Activated CD8-positive, alpha-beta T cell treated with anti-CD3 and anti-CD28 coated beads for 36 hours (primary cell): ENCODE measurements around the gene DEK. TPM values are rescaled to one million over a fixed set of nuclear protein-coding genes. Genes with fewer than 3 reads are reported as not detected.
"Not testable (repeated sequence)": the region's sequence is repeated elsewhere in the genome, so short reads cannot be mapped to it uniquely, and the experiment has no call there.

ENCODE experiments used
- ATAC-seq: fragments of 200-7000 bp; cut with Tn5 transposase; one replicate; pipeline ENCODE4 v1.10.0; 2021; ENCODE audit warnings: mild to moderate bottlenecking, moderate library complexity
- CTCF ChIA-PET: fragments of 350-600 bp; sonication (Branson Sonifier 250); formaldehyde crosslinking; loops from one replicate; lab custom pipeline; 2021; ENCODE audit warnings: antibody characterized with exemption; lab: Charles Lee
- POLR2A ChIA-PET: fragments of 350-600 bp; sonication (Branson Sonifier 250); formaldehyde crosslinking; loops from one replicate; lab custom pipeline; 2021; ENCODE audit warnings: antibody characterized with exemption; lab: Charles Lee
- DNase-seq: peaks from one replicate; pipeline ENCODE4 v3.0.0-alpha.2; 2020
- H3K27ac Mint-ChIP-seq: one replicate; pipeline ENCODE4 v1.8.0; 2021; ENCODE audit warnings: mild to moderate bottlenecking, mixed read lengths
- H3K27me3 Mint-ChIP-seq: one replicate; pipeline ENCODE4 v1.8.0; 2021; ENCODE audit warnings: mixed read lengths
- H3K36me3 Mint-ChIP-seq: one replicate; pipeline ENCODE4 v1.8.0; 2021; ENCODE audit warnings: low read depth, mixed read lengths
- H3K4me1 Mint-ChIP-seq: one replicate; pipeline ENCODE4 v1.8.0; 2021; ENCODE audit warnings: low read depth, mixed read lengths
- H3K4me3 Mint-ChIP-seq: one replicate; pipeline ENCODE4 v1.8.0; 2021; ENCODE audit warnings: mild to moderate bottlenecking, moderate library complexity, mixed read lengths
- H3K9me3 Mint-ChIP-seq: one replicate; pipeline ENCODE4 v1.8.0; 2021; ENCODE audit warnings: mixed read lengths
- intact Hi-C: fragments of 100-400 bp; cut with micrococcal nuclease; formaldehyde crosslinking; loops from one replicate; pipeline ENCODE4 v1.10.0; 2022
- total RNA-seq, 2 experiments: library from RNA; stranded (reverse); gene quantifications; one replicate each; pipeline ENCODE4 v1.2.3, GENCODE V29; 2021
- TF ChIP-seq, protein P1 (sequence below): fragments of 200-600 bp; IDR thresholded peaks from one replicate; pipeline ENCODE4 v1.8.0; 2022; ENCODE audit warnings: antibody characterized with exemption, mild to moderate bottlenecking

Gene DEK
- total RNA-seq, 2 experiments from 2014 or later: 185 to 191 TPM

DNA sequence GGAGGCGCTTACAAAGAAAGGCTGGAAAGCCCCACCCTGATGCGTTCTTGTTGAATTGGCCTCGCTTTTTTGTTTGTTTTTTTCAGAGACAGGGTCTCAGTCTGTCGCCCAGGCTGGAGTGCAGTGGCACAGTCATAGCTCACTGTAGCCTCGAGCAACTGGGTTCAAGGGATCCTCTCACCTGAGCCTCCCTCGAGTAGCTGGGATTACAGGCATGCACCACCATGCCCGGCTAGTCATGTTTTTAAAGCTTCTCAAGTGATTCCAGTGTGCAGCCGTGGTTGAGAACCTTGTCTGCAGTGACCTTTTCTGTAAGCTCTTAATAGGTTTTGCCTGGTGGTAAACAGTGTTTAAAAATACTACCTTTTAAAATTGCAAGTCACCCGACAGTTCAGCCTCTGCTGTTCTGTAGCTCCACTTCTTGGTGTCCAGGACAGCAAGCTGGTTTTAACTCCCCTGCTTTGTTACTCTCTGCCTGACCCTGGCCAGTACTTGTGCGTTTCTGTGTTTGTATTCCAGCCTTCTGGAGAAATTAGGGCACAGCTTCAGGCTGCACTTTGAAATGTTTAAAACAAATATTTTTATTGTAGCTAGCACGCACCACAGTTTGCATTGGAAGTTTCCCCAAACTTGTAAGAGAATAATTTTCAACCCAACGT lies 54.7 kb downstream of the DEK start:
- CTCF ChIA-PET: interaction anchor here (0.5 kb wide), 1 partner anchor 52 kb away, joined by 3 read pairs; no protein-coding TSS in a partner anchor
- intact Hi-C loops: no loop called here
- no peaks in the 10 kb centered on the region for H3K27me3 Mint-ChIP-seq
- TF ChIP-seq, protein P1, sequence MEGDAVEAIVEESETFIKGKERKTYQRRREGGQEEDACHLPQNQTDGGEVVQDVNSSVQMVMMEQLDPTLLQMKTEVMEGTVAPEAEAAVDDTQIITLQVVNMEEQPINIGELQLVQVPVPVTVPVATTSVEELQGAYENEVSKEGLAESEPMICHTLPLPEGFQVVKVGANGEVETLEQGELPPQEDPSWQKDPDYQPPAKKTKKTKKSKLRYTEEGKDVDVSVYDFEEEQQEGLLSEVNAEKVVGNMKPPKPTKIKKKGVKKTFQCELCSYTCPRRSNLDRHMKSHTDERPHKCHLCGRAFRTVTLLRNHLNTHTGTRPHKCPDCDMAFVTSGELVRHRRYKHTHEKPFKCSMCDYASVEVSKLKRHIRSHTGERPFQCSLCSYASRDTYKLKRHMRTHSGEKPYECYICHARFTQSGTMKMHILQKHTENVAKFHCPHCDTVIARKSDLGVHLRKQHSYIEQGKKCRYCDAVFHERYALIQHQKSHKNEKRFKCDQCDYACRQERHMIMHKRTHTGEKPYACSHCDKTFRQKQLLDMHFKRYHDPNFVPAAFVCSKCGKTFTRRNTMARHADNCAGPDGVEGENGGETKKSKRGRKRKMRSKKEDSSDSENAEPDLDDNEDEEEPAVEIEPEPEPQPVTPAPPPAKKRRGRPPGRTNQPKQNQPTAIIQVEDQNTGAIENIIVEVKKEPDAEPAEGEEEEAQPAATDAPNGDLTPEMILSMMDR: no peak
- peaks cover 18% of the 10 kb centered on the region for H3K4me1 Mint-ChIP-seq
- H3K4me3 Mint-ChIP-seq: no peak overlapping the region
- DNase-seq (no peak), ATAC-seq (no peak)
- peaks cover 14% of the 10 kb centered on the region for H3K36me3 Mint-ChIP-seq
- POLR2A ChIA-PET: no interaction called here
- H3K9me3 Mint-ChIP-seq: no peaks in the 10 kb centered on the region
- H3K27ac Mint-ChIP-seq: no peak overlapping the region

DNA sequence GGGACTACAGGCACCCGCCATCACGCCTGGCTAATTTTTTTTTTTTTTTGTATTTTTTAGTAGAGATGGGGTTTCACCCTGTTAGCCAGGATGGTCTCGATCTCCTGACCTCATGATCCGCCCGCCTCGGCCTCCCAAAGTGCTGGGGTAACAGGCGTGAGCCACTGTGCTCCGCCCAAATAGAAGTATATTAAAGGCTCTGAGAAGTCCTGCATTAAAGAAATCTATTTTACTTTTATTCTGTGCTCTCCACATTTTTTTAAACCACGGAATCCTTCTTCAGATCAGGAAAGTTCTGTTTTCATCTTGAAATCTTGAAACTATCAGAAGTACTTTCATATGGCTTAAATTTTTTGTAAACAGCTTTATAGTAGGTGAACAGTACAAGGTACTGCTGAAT lies 55.6 kb downstream of the DEK start:
- POLR2A ChIA-PET, intact Hi-C loops, H3K9me3 Mint-ChIP-seq, H3K27me3 Mint-ChIP-seq, H3K27ac Mint-ChIP-seq, ATAC-seq, H3K4me3 Mint-ChIP-seq, CTCF ChIA-PET, DNase-seq: not testable (repeated sequence)
- Mint-ChIP-seq H3K4me1 (peaks cover 12% of the 10 kb centered on the region), H3K36me3 (peaks cover 10% of the 10 kb centered on the region)

DNA sequence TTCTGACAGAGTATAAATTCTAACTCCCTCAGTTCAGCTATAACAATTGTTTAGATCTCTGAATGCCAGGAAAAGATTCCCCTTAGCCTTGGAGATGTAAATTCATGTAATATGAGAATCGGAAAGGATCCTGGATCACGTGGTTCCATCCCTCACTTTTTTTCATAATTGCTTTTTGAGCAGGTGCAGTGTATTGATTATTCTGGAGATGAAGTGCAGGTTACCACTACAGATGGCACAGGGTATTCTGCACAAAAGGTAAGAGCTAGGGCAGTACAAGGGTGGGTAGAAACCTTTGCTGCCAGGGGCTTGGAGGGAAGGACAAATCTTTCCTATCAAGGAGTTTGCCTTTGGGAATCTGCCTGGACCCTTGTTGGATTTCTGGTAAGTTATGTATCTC lies 56.4 kb downstream of the DEK start:
- Mint-ChIP-seq H3K9me3 (no peaks in the 10 kb centered on the region), H3K27ac (no peak overlapping the region), H3K27me3 (no peaks in the 10 kb centered on the region), H3K36me3 (peaks cover 11% of the 10 kb centered on the region), H3K4me1 (peaks cover 12% of the 10 kb centered on the region), H3K4me3 (no peak overlapping the region)
- intact Hi-C loops: no loop called here
- TF ChIP-seq, protein P1: no peak
- no peak for DNase-seq
- no peak for ATAC-seq
- POLR2A ChIA-PET: interaction anchor here (0.6 to 0.7 kb wide), 2 partner anchors 16 to 235 kb away, joined by 3 read pairs; no protein-coding TSS in a partner anchor
- CTCF ChIA-PET: no interaction called here

DNA sequence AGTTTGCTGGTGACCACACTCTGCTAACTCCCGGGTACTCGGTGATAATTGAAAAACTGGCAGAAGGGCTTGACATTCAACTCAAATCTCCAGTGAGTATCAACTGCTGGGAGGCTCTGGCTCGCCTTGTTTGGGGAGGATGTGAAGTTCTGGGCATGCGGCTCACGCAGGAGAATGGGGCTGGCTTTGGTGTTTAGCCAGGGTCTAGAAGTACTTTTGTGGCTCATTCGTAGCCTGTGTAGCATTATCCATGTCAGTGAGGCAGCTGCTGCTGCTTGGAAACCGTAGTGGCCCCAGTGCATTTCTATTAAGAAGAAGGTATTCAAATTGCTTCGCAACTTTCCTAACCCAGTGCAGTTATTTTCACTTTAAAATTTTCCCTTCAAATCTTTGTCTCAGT lies 56.9 kb downstream of the DEK start:
- intact Hi-C loops: no loop called here
- ATAC-seq: no peak
- Mint-ChIP-seq H3K4me3 (no peak overlapping the region), H3K9me3 (no peaks in the 10 kb centered on the region), H3K27me3 (no peaks in the 10 kb centered on the region), H3K27ac (no peak overlapping the region), H3K4me1 (peaks cover 12% of the 10 kb centered on the region), H3K36me3 (peaks cover 11% of the 10 kb centered on the region)
- ChIA-PET POLR2A (no interaction called here), CTCF (no interaction called here)
- no peak for DNase-seq
- TF ChIP-seq, protein P1: no peak

DNA sequence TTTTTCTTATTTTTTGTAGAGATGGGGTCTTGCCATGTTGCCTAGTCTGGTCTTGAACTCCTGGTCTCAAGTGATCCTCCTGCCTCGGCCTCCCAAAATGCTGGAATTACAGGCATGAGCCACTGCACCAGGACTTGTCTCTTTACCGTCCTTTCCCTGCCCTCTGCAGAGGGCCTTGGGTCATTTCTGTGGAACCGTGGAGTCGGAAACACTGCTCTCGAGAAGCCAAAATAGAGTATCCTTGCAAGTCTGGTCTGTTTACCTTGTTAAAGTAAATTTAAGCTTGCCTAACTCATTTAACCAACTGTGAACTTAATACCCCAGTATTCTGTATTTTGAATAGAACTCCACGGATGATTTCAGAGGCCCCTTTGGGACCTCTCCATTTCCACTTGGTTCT lies 57.7 kb downstream of the DEK start:
- ATAC-seq (no peak), DNase-seq (no peak)
- ChIA-PET CTCF (no interaction called here), POLR2A (interaction anchor here (0.6 kb wide), 1 partner anchor 137 kb away, joined by 3 read pairs; no protein-coding TSS in a partner anchor)
- H3K27ac Mint-ChIP-seq: no peak overlapping the region
- no peaks in the 10 kb centered on the region for H3K27me3 Mint-ChIP-seq
- TF ChIP-seq, protein P1: no peak
- H3K4me1 Mint-ChIP-seq: peaks cover 8% of the 10 kb centered on the region
- intact Hi-C loops: no loop called here
- no peak overlapping the region for H3K4me3 Mint-ChIP-seq
- peaks cover 11% of the 10 kb centered on the region for H3K36me3 Mint-ChIP-seq
- no peaks in the 10 kb centered on the region for H3K9me3 Mint-ChIP-seq
